ENCODE results near the gene LEF1.
"Not testable (repeated sequence)": the region's sequence is repeated elsewhere in the genome, so short reads cannot be mapped to it uniquely, and the experiment has no call there.

Gene LEF1

DNA sequence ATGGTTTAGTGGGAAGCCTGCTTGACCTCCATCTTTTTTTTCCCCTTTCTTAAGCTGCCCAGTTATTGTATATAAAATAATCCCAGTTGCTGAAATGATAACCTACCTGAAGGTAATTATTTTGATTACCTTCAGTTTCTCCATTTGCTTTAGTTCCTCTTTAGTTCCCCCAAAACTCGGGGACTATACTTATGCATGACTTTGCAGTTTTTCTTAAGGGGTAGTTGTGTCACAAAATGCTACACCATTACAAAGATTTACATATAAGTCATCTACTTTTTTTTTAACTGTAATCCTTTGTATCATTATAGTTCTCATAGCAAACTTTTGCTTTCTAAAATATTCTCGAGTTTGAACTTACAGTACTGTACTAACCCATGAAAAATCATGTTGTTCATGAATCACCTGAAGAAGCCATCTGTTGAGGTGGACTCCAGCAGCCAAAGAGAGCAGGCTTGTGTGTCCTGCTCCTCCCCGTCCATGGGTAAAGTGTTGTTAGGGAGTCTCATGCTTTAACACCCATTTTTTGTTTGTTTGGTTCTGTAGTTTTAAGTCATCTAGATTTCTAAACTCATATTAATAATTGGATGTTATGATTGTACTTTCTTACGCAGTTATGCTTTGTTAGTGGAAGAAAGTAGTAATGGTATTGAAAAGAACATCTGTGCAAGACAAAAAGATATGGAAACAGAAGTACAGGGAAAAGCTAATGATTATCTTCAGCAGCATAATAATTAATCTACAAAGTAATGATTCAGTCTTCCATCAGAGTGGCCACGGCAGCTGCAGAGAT is 144.5 kb downstream of the LEF1 start:
- no peak for TF ChIP-seq JUND (IDR thresholded peaks at IDR 0.05; ENCODE audit: low read depth)
- in situ Hi-C loops (cut with HindIII; ENCODE audit: low pct_unique_long_range_greater_than_20kb, low sequenced_read_pairs): no loop called here
- DNase-seq (ENCODE audit: low read depth in 1 of 2, low spot score in 1 of 2): no peak

DNA sequence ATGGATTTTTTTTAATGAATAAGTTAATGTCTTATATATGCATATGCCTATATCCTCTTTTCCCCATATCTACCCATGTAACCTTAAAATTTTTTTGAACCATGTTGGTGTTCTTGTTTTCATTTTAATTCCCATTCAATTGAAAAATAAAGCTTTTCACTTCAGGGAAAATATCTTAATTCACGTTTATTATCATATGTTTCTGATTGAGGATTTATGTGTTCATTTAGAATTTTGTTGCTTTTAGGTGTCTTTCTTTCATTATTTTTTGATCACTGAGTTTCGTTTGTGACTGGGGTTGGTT is 149.9 kb downstream of the LEF1 start:
- TF ChIP-seq JUND (IDR thresholded peaks at IDR 0.05; ENCODE audit: low read depth): no peak
- in situ Hi-C loops (cut with HindIII; ENCODE audit: low pct_unique_long_range_greater_than_20kb, low sequenced_read_pairs): no loop called here
- no peak for DNase-seq (ENCODE audit: low read depth in 1 of 2, low spot score in 1 of 2)

- in situ Hi-C loops (cut with HindIII; ENCODE audit: low pct_unique_long_range_greater_than_20kb, low sequenced_read_pairs): no loop called here
Measured at GRCh38 chr4:108018040-108018883, 150.5 kb downstream of the LEF1 start.

DNA sequence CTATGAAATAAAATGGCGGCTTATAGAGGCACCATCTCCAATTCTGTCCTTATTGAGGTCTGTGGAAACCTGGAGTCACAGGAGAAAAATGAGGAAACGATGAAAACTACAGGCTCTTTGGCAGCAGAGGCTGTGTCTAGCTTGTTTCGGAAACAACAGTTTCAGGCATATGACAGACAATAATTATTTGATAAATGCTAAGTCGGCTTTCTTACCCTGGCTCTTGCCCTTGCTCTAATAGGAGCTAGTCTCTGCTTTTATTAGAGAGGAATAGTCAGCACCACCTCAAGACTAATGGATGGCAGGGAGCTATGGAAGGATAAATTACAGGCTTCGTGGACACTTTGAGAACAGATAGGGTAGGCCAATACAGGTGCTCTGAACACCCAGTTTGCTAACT is 154.8 kb downstream of the LEF1 start:
- no peak for TF ChIP-seq JUND (IDR thresholded peaks at IDR 0.05; ENCODE audit: low read depth)
- in situ Hi-C loops (cut with HindIII; ENCODE audit: low pct_unique_long_range_greater_than_20kb, low sequenced_read_pairs): no loop called here
- no peak for DNase-seq (ENCODE audit: low read depth in 1 of 2, low spot score in 1 of 2)

More at GRCh38 chr4:108018040-108018883, 150.5 kb downstream of the LEF1 start:
- DNase-seq (ENCODE audit: low read depth in 1 of 2, low spot score in 1 of 2): peak; percentile 35 to 77
- no peak for TF ChIP-seq JUND (IDR thresholded peaks at IDR 0.05; ENCODE audit: low read depth)

- DNase-seq (ENCODE audit: low read depth in 1 of 2, low spot score in 1 of 2): no peak
- in situ Hi-C loops (cut with HindIII; ENCODE audit: low pct_unique_long_range_greater_than_20kb, low sequenced_read_pairs): no loop called here
- no peak for TF ChIP-seq JUND (IDR thresholded peaks at IDR 0.05; ENCODE audit: low read depth)
Measured at GRCh38 chr4:108013327-108013726, 155.4 kb downstream of the LEF1 start.

- in situ Hi-C loops (cut with HindIII; ENCODE audit: low pct_unique_long_range_greater_than_20kb, low sequenced_read_pairs): not testable (repeated sequence)
- peak in 1 of 2 experiments; percentile 4 for DNase-seq (ENCODE audit: low read depth in 1 of 2, low spot score in 1 of 2)
Measured at GRCh38 chr4:108012382-108012781, 156.3 kb downstream of the LEF1 start.

GRCh38 chr4:108010167-108010566 is 158.6 kb downstream of the LEF1 start:
- no peak for TF ChIP-seq JUND (IDR thresholded peaks at IDR 0.05; ENCODE audit: low read depth)
- DNase-seq (ENCODE audit: low read depth in 1 of 2, low spot score in 1 of 2): no peak
- in situ Hi-C loops (cut with HindIII; ENCODE audit: low pct_unique_long_range_greater_than_20kb, low sequenced_read_pairs): no loop called here

DNA sequence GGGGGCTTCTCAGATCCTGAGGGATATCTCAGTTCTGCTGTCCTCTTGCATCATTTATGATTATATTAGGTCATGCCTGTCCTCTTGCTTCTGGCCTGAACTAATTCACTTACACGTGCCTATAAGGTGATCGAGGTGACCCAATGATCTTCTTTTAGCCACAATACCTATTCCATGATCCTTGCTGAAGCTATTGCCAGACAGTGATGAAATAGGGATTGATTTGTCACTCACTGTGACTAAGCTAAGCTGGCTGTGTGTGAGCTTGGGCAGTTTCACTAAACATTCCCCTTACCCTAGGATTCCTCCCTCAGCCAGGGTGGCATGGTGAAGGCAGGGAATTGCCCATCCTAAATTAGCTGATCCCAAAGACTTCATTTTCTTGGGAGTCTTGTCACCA is 160.0 kb downstream of the LEF1 start:
- TF ChIP-seq JUND (IDR thresholded peaks at IDR 0.05; ENCODE audit: low read depth): no peak
- in situ Hi-C loops (cut with HindIII; ENCODE audit: low pct_unique_long_range_greater_than_20kb, low sequenced_read_pairs): no loop called here
- no peak for DNase-seq (ENCODE audit: low read depth in 1 of 2, low spot score in 1 of 2)

GRCh38 chr4:108007984-108008383 is 160.7 kb downstream of the LEF1 start:
- TF ChIP-seq JUND (IDR thresholded peaks at IDR 0.05; ENCODE audit: low read depth): no peak
- DNase-seq (ENCODE audit: low read depth in 1 of 2, low spot score in 1 of 2): no peak
- in situ Hi-C loops (cut with HindIII; ENCODE audit: low pct_unique_long_range_greater_than_20kb, low sequenced_read_pairs): no loop called here

DNA sequence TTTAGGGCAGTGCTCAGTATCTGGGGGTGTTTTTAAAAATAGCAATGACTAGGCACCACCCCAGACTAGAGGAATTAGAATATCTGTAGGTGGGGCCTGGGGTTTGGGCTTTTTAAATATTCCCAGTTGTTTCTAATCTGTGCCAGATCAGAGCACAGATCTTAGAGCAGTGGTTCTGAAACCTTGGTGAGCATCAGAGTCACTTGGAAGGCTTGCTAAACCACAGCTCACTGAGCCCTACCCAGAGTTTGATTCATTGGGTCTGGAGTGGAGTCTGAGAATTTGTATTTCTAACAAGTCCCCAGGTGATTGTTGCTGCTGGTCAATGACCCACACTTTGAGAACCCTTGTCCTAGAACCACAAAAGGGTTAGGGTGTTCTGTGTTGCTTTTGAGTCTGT is 162.4 kb downstream of the LEF1 start:
- no peak for TF ChIP-seq JUND (IDR thresholded peaks at IDR 0.05; ENCODE audit: low read depth)
- DNase-seq (ENCODE audit: low read depth in 1 of 2, low spot score in 1 of 2): no peak
- in situ Hi-C loops (cut with HindIII; ENCODE audit: low pct_unique_long_range_greater_than_20kb, low sequenced_read_pairs): no loop called here

GRCh38 chr4:108005807-108006206 is 162.9 kb downstream of the LEF1 start:
- DNase-seq (ENCODE audit: low read depth in 1 of 2, low spot score in 1 of 2): no peak
- no peak for TF ChIP-seq JUND (IDR thresholded peaks at IDR 0.05; ENCODE audit: low read depth)
- in situ Hi-C loops (cut with HindIII; ENCODE audit: low pct_unique_long_range_greater_than_20kb, low sequenced_read_pairs): no loop called here

DNA sequence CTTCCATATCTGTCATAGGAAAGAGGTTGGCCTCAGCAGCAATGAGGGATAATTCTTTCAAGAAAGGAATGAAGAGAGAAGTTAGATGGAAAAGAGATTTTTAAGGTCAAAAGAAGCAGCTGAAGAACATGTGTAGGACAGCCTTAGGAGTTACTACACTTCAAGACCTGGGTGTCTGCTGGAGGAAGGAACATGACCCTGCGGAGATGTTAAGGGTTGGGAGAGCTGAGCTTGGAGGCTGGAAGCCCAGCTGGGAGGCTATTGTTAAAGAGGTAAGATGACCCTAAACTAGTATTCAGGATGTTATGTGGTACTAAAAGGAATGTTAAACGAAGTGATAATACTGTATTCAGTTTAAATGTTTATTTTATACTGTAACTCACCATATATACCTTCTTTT is 164.1 kb downstream of the LEF1 start:
- no peak for DNase-seq (ENCODE audit: low read depth in 1 of 2, low spot score in 1 of 2)
- no peak for TF ChIP-seq JUND (IDR thresholded peaks at IDR 0.05; ENCODE audit: low read depth)
- in situ Hi-C loops (cut with HindIII; ENCODE audit: low pct_unique_long_range_greater_than_20kb, low sequenced_read_pairs): no loop called here

DNA sequence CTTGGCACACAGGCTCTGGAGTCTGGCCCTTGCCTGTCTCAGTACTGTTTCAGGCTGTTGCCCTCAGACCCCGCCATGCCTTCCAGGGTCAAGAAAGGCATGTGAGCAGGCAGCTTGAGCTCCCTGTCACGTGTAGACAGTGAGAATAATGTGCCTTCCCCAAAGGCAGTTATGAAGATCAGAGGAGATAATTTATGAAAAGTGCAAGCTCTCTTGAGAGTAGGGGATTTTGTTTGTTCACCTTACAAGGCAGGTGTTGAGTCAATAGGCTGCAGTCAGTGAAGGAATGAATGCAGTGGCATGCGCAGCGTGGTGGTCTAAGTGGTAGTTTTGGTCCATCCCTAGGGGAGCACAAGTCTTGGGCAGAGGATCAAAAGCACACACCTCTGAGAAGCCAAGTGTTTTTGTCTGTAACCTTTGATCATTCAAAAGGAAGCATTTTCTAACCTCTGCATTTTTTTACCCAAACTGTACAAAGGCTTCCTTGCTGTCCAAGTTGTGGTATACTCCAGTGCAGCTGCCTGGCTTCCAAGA is 164.7 kb downstream of the LEF1 start:
- TF ChIP-seq JUND (IDR thresholded peaks at IDR 0.05; ENCODE audit: low read depth): no peak
- no peak for DNase-seq (ENCODE audit: low read depth in 1 of 2, low spot score in 1 of 2)
- in situ Hi-C loops (cut with HindIII; ENCODE audit: low pct_unique_long_range_greater_than_20kb, low sequenced_read_pairs): no loop called here

Data from T47D (cell line).